SK-MEL-5 (cell line): ENCODE results near the gene TOM1L2. TPM values are rescaled to one million over a fixed set of nuclear protein-coding genes. Genes with fewer than 3 reads are reported as not detected.

Experiments used
- DNase-seq: peaks from one replicate; pipeline ENCODE4 v3.0.0-alpha.2; 2016; ENCODE audit warnings: low read depth, low spot score
- in situ Hi-C: cut with HindIII; loops from 2 replicates; pipeline ENCODE4 v1.10.0; 2016; ENCODE audit warnings: low sequenced_read_pairs, high pct_unique_total_duplicates, low pct_unique_long_range_greater_than_20kb
- total RNA-seq: library from RNA; depleted of rRNA; stranded (reverse); fragments of >200 nt; shearing (Covaris generic); gene quantifications from 2 replicates; pipeline ENCODE4 v1.2.3, GENCODE V29; 2014

Gene TOM1L2
- total RNA-seq, 1 experiment from 2014 or later: 7.7 TPM

- in situ Hi-C loops: no loop called here
- peak; percentile 35 for DNase-seq
Measured at GRCh38 chr17:17855976-17856375, 116.2 kb downstream of the TOM1L2 start.

GRCh38 chr17:17853811-17854447, 118.3 kb downstream of the TOM1L2 start:
- DNase-seq: no peak
- in situ Hi-C loops: no loop called here

DNA sequence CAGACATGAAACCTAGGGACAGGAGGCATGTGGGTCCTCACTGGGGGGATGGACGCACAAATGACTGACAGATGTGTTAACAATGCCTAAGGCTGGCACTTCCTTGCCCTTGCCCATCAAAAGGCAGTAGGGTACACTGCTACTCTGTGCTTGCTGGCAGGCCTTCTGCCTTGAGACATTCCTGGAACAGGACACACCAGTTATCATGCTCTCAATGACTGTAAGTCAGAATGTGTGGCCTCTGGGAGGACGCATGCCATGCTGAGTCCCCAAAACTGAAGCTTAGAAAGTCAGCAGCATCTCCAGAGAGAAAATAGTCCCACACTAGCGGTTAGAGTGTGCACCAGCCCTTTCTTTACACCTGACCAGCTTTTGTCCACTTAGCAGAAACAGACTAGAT, 119.3 kb downstream of the TOM1L2 start:
- no peak for DNase-seq
- in situ Hi-C loops: no loop called here

DNA sequence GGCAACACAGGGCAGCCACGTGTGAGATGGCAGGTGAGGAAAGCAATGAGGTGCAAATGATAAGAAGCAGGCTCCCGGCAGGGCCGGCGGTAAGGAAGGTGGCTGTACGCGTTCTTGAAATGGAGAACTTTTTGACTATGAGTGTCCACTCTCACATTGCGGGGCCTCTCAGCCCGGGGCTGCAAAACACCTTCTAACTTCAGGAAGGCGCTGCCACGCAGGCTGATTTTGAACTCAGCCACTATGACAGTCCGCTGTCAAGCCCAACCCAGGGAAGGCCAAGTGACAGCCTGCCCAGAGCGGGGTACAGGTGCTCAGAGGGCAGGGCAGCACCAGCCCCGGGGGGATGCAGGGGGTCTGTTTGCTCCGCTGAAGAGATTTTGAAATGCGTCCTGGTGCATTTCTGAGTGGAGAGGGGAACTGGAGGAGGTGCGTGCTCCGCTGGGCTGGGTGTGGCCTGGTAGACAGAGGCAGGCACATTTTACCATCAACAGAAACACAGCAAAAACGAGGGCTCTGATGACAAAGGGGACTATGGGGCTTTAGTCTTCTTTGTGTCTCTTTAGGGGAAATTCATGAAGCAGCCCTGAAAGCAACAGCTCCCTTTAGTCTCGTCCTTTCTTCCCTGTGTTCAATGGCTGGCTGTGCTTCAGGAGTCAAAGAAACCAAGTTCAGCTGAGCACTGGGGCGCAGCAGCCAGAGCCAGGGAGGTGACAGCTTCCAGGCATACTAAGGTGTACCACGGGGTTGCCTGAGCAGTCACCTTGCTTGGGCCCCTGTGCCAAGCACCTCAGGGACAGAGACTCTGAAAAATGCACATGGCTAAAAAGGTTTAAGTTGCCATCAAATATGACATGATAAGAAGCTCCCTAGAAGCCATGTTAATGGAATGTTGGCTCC, 120.8 kb downstream of the TOM1L2 start:
- in situ Hi-C loops: no loop called here
- no peak for DNase-seq

DNA sequence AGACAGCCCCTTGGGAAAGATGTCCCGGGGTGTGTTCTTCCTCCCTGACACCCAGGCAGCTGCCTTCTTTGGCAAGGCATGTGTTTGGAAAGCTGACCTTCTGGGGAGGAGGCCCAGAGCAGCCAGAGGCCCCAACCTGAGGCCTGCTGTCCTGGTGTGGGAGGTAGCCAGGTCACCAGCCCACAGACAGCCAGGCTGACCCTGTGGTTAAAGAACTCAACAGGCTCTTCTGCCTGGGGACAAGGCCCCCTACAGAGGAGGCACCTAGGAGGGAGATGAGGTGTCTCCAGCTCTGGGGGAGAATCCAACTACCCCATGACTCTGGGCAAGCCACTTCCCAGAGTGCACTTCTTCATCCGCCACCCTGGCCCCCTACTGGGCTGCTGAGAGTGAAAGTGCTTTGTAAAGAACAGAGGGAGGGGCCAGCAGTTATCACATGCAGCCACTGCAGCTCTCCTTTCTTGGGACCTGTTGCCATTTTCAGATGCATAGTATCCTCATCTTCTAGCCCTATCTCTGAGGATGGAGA, 122.3 kb downstream of the TOM1L2 start:
- in situ Hi-C loops: no loop called here
- peak; percentile 81 for DNase-seq

DNA sequence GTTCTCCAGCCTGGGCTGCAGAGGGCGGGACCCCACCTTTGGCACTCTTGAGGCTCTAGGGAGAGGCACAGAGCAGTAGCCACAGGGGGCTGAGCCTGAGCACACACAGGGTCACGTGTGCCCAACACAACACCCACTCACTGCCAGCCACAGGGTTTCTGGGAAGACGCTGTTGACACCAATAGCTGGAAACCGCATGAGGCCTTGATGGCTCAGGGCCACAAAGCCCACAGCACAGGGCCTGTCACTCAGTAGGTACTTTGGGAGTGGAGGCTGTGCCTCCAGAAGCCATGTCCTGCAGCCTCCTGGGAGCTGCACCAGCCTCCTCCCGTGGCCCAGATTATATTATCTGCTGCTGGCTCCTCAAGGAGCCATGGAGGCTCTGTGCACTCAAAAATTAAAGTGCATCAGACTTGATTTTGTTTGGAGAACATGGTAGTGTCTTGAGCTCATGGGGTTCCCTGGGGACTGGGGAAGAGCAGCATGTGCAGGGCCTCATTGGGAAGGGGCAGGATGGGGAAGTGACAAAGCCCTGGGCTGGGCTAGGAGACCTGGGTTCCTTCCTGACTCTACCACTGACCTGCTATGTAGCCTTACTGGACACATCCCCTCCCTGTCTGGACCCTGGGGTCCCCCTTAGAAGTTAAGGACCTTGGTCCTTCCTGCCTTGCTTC, 122.9 kb downstream of the TOM1L2 start:
- DNase-seq: peak; percentile 74
- in situ Hi-C loops: no loop called here

DNA sequence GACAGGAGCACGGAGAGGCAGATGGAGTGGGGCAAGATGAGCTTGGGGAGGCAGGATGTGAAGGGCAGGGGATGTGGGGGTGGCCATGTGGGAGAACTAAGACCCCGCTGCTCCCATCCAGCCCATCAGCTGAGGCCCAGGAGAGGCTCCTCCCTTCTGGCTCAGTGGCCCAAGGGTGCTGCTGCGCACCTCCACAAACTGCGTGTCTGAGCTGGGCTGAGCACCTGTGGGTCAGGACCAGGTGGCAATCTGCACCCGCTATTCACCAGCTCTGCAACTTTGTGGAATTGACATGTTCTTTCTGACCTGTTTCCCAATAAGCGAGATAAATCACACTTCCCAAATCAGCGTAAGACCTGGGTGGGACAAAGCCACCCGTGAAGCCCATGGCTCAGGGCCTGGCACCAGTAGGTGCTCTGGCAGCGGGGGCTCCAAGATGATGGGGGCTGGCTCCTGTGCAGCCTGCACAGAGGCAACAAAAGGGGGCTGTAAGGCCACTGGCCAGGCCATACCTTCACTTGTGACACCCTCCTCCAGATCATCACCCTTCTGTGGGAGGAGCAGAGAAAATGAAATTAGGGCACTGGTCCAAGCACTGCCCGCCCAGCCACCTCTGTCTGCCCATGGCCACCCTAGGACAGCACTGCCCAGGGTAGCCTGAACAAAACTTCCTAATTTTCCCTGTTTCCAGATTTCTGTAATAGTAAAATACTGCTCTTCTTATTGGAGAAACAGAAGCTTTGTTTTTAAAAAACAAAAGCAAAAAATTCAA, 123.7 kb downstream of the TOM1L2 start:
- no peak for DNase-seq
- in situ Hi-C loops: no loop called here

DNA sequence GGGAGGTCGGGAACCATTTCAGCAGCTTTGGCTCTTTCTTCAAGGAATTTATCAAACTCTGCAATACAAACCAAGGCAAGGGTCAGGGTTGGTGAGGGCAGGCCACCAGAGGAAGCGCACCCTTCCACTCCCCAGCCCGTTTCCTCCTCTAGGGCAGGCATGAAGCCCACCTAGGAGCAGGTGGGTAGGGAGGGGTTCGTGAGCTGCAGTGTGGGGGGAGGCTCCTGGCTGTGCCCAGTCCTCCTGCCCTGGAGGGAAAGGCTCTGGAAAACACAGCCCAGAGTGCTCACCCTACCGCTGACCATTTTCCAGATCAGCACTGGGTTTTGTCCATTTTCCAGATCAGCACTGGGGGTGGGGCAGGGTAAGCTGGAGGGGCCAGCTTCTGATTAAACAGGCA, 124.5 kb downstream of the TOM1L2 start:
- in situ Hi-C loops: no loop called here
- DNase-seq: no peak

DNA sequence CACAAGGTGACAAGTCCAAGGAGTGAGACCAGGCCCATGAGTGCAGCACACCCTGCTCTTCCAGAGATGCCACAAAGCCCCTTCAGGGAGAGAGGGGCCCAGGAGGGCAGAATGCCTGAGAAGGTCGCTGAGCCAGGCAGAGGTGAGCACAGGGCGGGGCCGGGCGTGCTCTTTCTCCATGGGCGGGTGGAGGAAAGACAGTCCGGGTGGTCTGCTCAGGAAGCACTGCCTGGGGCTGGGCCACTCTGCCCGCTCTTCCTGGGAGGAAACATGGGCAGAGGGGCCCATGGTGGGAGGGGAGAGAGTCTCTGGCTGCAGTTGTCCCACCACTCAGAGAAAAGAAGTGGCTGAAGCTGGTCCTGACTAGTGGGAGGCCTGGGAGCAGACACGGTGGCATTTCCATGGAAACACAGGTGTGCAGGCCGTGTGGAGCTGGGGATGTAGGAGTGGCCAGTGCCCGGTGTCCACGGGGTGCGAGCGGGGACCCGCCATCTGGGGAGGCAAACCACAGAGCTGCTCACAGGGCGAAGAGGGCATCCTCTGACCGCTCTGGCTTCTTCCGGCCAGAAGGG, 125.0 kb downstream of the TOM1L2 start:
- in situ Hi-C loops: no loop called here
- no peak for DNase-seq

DNA sequence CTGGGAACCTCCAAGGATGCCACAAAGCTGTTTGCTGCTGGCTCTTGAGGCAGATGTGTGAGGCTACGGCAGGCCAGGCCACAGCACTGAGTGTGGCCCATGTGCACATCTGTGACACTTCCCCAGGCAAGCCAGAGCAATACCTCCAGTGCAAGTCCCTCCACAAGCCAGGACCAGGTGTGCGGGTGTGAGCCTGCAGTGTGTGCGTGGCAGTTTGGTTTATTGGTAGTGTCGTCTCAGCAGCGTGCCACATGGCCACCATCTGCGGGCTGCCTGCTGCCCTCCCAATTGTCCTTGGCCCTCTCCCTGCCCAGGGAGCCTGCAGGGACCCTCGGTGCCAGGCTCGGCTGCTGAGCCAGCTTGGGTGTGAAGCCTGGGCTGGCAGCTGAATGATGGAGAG, 125.6 kb downstream of the TOM1L2 start:
- in situ Hi-C loops: no loop called here
- no peak for DNase-seq

GRCh38 chr17:17846003-17846402, 126.2 kb downstream of the TOM1L2 start:
- in situ Hi-C loops: no loop called here
- DNase-seq: no peak

DNA sequence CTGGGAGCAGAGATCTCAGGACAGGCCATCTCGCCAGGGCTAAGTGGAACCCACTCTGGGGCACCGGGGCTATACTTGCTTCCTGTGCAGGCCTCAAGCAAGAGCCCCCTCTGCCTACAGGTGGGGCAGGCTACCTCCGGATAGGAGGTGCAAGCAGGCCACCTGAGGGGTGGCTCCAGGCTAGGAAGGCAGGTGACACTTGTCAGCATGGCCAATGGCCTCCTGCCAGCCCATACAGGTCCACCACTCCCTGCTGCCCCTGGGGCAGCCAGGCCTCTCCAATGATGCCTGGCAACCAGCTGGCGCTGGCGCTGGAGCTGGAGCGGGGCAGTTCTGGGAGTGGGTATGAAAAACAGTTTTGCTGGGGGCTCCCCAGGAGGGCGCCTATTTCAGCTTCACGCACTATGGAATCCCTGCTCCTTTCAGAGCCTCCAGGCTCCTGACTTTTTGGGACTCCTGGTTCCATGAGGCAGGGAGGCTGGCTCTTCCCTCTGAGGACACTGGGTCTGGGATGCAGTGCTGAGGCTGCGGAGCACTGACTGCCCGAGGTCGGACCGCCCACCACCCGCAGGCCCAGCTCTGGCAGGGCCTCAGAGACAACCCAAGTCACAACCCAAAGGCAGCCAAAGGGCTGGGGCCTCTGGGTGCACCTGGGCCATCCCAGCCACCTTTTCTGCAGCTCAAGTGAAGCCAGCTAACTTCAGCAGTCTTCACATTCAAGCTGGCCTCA, 127.0 kb downstream of the TOM1L2 start:
- in situ Hi-C loops: no loop called here
- no peak for DNase-seq

DNA sequence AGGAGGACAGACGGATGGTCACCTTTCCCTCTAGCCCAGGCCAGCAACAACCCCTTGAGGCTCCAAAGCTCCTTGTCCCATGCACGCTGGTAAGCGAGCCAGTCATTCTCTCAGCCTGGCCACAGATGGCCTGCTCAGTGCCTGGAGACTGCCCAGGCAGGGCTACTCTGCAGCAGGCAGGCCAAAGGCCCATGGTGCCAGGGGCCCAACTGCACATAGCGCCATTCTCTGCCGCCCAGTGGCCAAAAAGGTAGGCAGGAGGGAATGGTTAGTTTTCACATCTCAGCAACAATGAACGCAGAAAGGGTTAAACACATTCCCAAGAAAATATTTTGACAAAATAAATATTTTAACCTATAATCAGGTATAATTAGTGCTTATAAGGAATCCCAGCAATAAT, 127.7 kb downstream of the TOM1L2 start:
- no peak for DNase-seq
- in situ Hi-C loops: no loop called here

DNA sequence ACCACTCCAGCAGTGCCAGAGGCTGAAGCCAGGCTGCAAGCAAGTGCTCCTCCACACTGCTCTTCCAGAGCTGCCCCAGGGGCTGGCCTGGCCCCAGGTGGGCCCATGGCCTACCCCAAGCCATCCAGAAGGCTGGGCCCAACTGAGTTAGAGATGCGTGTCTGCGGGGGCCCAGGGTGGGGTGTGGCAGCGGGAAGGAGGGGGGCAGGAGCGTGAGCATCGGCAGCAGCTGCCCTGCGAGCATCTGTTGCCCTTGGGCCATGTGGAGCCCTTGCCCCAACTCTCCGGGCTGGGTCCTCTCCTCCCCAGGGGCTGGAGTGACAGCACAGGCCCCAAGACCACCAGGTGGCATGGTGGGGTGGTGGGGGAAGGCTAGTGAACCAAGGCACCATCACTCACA, 128.1 kb downstream of the TOM1L2 start:
- in situ Hi-C loops: no loop called here

DNA sequence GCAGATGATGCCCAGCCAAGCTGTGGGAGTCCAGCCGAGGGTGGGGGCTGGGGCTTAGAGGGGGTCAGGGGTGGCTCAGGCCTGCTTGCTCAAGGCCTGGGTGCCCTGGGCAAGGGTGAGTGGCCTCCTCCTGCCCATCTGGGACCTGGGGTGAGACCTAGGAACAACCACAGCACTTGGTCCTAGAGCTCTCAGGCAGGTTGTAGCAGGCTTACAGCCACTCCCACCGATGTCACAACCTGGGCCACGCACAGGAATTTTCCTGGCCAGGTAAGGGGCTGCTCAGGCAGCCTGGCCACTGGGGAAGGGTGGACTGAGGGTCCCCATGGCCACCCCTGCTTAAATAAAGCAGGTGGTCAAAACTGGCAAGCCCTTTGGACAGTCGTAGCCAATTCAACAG, 129.1 kb downstream of the TOM1L2 start:
- in situ Hi-C loops: no loop called here
- DNase-seq: no peak

More for the DNA sequence above, 128.1 kb downstream of the TOM1L2 start:
- DNase-seq: no peak

- no peak for DNase-seq
- in situ Hi-C loops: no loop called here
Measured at GRCh38 chr17:17842111-17842876, 129.9 kb downstream of the TOM1L2 start.
